Measurements from ENCODE around the gene ICE2.

The ICE2 gene

DNA sequence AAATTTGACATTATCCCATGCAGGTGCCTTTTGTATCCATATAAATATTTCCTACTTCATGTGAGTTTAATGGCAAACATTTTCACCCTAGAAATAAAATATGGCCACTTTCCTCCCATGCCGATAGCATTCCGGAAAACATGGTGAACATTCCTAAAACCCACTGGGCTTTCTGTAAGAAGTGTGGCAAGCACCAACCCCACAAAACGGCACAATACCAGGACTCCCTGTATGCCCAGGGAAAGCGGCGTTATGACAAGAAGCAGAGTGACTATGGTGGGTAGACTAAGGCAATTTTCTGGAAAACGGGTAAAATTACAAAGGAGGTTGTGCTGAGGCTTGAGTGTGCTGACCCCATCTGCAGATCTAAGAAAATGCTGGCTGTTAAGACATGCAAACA is 88.7 kb downstream of the ICE2 start:
- no peak for DNase-seq

DNA sequence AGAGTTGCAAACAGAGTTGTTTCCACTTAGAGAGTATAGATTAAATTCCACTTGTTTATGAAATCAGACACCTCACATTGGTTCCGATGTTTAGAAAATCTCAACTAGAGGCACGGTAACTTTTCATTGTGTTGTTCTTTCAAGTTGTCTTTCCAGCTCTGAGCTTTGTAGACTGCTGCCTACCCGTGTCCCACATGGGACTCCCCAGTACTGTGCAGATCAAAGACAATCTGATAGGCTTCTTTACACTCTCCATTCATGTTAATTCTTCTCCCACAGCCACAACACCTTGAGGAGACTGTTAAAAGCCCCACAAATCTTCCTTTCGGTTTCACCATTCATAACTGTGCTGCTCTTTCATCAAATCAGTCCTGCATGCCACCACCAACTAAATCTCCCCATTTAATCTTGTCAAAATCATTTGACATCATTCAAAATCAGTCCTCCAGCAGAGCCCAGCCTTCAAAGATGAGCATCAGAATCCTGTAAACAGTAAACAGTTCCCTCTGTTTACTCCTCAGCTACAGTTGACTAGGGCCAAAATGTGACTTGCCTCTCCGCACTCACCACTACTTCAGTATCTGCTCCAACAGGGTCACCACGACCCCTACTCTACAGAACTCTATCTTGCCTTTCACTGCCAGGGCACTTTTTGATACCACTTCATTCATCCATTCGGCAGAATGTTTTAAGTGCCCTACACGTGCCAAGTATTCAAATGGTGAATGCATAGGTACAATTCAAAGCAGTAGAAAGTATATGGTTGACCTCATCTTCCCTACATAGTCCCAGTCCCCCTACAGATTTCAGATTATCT is 89.5 kb downstream of the ICE2 start:
- DNase-seq = no peak

DNA sequence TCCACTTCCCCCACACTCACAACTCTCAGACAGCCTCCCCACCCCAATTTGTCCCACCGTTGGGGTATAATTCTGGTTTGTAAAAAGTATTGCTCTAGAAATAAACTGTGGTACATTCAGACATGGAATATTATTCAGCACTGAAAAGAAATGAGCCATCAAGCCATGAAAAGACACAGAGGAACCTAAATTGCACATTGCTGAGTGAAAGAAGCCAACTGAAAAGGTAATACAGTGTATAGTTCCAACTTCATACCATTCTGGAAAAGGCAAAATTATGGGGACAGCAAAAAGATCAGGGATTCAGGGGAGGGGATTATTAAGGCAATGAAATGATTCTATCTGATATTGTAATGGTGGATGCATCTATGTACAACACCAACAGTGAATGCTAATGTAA is 91.6 kb downstream of the ICE2 start:
- no peak for DNase-seq

GRCh38 chr15:60386615-60387014 is 92.3 kb downstream of the ICE2 start:
- DNase-seq = no peak

DNA sequence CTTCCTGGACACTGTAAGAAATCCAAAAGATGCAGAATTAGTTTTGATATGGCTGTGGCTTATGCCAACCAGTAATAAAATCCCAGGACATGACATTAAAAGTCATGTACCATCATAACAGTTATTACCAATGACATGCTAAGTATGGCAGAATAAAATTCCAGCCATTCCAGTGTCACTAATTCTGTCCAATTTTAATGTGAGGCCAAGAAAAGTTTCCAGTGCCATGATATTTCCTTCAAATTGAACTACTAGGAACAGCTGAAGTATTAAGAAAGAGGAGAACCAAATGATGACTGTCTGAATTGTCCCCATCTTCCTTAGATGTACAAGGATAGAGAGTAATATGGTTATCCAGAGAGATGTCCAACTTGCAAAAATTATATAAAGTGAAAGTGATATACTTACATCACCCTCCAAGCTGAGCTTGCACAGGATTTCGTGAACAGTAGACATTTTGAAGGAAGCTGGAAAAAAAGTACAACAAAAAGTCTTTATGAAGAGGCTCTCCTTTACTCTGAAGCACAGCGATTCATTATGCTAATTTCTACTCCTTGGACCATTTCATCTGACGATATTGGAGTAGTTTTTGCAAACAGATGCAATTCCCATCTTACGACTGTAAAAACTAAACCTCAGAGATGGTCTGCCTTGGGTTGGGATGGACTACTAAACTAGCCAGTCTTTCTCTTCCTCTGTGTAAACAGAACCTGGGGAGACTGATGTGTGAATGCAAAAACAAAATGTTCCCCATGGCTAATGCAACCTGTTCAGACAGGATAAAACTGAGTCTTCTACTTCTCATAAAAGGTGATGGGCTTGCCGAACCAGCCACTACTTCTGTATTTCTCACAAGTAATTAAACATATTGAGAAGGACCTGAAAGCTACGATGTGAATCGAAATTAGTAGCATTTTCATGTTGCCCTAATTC is 93.1 kb downstream of the ICE2 start:
- DNase-seq = no peak

DNA sequence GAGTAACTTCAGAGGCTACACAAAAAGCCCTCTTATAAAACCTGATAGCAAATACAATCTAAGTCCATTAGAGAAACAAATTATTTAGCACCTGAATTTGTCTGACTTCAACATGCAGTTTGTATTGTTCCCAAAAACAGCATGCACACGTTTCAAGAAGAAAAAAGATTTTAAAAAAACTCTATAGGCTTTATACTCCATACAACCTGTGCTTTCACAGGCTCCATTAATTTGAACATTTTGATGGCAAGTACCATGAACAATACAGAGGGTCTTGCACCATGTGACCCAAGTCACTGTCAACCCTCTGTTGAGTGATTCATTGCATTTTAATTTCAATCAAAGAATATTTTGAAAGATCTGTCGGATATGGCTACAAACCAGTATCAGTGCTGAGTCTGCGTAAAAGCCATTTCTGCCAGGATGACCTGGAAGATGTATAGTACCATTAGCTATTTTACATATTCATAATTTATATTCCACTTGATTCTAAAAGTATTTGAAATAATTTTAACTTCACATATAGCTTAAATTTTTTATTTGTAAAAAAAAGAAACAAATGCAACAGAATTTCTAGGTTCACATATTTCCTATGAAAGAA is 94.3 kb downstream of the ICE2 start:
- DNase-seq = no peak

GRCh38 chr15:60384053-60384452 is 94.9 kb downstream of the ICE2 start:
- no peak for DNase-seq

DNA sequence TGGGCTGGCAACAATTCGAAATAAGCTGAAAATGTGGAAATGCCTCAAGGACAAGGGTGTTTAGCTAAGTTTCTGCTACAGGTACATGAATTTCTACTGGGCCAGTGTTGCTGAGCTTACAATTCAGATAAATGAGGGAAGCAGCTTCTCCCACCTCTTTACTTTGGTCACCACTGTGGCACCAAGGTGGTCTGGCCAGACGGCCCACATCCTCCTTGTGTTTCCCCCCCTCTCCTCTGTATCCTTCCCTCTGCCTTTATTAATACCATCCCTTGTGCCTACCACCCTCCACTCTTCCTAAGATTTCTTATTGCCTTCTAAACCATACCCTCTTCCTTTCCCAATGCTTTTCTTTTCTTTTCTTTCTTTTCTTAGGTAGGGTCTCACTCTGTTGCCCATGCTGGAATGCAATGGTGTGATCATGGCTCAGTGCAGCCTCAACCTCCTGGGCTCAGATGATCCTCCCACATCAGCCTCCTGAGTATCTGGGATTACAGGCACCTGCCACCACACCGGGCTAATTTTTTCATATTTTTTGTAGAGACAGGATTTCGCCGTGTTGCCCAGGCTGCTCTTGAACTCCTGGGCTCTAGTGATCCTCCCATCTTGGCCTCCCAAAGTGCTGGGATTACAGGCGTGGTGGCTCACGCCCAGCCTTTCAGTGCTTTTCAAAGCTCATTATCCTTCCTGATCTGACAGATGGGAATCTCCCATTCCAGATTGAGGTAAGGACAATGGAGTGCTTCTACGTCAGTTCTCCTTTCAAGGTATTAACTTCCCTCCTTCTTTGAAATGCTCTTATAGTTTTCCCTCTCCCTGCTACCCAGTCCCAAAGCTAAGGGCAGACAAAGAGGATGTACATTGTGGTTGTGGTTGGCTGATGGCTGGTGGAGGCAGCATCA is 95.9 kb downstream of the ICE2 start:
- no peak for DNase-seq

DNA sequence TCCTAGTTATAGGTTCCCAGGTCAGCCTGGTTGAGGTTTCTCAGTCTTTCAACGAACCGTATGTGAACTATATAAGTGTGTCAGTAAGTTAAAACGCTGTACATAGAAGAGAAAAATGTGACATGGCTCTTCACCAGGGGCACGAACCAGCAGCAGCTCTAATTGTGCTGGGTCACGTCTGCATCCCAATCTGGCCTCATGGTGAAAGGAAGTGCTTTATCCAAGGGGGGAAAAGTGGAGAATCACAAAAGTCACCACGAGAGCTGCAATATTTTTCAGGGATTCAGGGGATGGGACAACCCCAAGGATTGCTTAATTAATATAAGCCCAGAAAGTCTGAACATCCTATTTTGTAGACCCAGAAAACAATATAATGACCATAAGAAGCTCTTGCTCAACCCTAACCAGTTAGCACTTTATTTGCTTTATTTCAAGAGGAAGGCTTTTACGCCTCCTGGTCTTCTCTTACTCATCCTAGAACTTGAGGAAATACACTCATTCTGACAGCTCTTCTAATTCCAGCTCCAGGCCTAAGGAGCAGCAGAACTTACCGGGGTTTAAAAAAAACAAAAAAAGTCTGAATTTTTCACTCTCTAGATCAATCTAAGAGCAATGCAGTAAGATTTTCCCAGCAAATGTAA is 97.7 kb downstream of the ICE2 start:
- no peak for DNase-seq

DNA sequence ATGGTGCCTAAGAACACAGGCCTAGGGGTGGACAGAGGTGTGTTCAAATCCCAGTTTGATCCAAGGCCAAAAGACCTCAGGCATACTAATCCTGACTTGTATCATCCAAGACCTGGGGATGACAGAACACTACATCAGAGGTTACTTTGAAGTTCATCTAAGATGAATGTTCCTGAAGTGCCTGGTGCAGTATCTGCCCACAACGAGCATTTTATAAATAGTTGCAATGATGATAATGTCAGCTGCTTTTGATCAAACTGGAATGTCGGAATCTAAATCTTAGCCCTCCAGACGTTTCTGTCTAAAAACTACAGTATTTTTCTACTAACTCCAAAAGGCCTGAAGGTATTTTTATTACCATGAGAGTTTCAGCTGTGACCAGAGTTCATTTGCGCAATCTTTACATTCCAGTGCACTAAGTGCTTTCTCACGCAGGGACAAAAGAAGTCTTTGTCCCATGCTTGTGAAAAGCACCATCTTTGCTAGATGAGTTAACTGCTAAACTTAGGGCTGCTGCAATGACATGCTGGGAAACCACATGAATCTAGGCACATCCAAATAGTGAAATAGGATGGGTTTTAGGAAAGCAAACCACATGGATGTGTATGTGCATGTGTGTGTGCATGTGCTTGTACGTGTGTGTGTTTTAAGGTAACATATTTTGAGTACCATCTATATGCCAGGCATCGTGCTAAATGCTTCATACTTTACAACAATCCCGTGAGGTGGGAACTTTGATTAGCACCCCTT is 99.2 kb downstream of the ICE2 start:
- no peak for DNase-seq

- no peak for DNase-seq
Observed at GRCh38 chr15:60379185-60379524, 99.8 kb downstream of the ICE2 start.

DNA sequence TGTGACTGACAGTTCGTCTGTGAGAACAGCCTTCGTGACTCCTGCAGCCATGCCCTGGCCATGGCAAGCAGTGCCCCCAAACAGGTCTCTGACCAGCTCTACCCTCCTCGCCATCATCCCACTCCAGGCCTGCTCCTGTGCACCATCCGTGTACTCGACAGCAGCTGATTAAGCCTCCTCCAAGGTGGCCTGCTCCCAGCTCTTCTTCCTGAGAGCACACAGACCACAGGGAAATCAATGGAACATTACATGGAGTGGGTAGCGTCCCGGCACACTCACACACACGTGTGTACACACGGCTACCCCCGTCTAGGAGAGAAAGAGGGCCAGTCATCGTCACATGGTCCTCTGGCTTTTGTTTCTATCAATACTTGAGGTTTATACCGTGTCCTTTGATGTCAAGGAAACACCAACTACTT is 102.3 kb downstream of the ICE2 start:
- DNase-seq = no peak

DNA sequence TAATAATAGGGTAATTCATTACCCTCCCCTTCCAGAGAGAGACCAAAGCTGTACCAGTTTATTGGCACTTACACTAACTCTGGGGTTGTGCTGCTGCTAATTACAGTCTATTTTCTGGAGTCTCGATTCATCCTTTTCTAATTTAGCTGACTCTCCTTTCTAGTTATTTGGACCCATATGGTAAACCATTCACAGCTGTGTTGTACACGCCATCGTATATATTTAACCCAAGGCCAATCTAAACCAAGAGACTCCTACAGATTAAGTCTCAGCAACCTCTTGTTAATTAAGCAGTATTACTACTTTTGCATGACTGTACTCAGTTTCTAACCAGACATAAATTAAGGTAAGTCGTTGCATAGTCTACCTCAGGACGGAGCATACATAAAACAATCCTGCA is 103.6 kb downstream of the ICE2 start:
- DNase-seq = no peak

DNA sequence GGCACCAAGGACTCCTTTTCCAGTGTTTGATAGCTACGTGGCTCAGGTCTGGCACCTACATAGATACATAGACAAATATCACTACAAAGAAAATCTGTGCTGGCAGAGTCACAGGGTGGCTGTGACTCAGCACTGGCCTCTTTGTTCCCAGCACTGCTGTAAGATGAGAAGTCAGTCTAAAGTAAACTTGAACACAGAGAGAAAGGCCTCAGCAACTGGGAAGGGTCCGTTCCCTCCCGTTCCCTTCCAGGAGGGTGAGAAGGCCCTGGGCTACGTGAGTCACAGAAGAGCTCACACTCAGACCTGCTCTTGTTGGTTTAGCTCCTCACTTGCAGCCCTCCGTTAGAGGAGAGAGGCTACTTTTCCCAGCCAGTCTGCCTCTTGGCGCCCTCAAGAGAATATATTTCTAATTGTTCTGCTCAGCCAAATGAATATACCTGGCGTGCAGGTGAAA is 104.3 kb downstream of the ICE2 start:
- peak in 12 of 51 donors; percentile 10 to 62 (median 23) for DNase-seq

- peak in 1 of 51 donors; percentile 43 for DNase-seq
Observed at GRCh38 chr15:60374209-60374608, 104.7 kb downstream of the ICE2 start.

- DNase-seq = no peak
Observed at GRCh38 chr15:60373745-60374144, 105.2 kb downstream of the ICE2 start.

DNA sequence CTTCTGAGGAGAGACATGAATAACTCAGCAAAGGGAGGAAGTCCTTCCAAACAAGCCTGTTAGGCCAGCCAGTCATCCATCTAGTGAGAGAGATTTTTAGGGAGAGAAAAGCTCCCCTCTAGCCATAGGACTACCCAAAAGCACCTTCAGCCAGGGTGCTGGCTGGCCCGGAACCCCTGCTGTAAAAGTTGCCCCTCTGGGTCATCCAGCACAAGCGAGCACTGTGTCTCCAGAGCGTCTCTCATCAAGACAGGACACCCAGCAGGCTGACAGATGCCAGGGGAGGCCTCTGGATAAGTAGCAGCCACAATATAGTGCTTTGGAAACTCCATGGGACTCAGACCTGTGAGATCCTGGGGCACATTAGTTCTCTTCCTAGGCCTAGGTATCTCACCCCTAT is 105.6 kb downstream of the ICE2 start:
- no peak for DNase-seq

DNA sequence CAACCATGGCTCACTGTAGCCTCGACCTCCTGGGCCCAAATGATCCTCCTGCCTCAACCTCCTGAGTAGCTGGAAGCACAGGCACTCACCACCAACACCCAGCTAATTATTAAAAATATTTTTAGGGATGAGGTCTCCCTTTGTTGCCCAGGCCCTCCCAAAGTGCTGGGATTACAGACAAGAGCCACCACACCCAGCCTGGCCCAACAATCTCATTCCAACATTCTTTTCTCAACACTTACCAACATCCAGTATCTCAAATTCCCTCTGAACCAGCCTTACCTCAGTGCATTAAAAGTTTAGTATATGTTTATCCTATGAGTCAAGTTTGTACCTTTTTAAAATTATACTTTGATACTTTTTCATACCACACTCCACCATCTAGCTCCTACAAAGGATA is 106.2 kb downstream of the ICE2 start:
- no peak for DNase-seq

- no peak for DNase-seq
Observed at GRCh38 chr15:60372227-60372626, 106.7 kb downstream of the ICE2 start.
